Activated naive CD4-positive, alpha-beta T cell treated with anti-CD3 and anti-CD28 coated beads, Interleukin-2, amount 50 U/mL, for 16 hours (primary cell): ENCODE data around the gene ELAC2.

Experiments used
- DNase-seq: peaks from one replicate; pipeline ENCODE4 v3.0.0-alpha.2; 2020

The ELAC2 gene

GRCh38 chr17:13017655-13018459 lies at the start of gene ELAC2:
Gene ELAC2, minus strand, starts transcription at chr17:13018027. Its CDS starts 80 bp downstream, at chr17:13017947.
- peak; percentile 97 for DNase-seq

GRCh38 chr17:13065032-13065431 lies 47.2 kb upstream of the ELAC2 start:
- no peak for DNase-seq

- no peak for DNase-seq
Observed at GRCh38 chr17:13055131-13055530, 37.3 kb upstream of the ELAC2 start.

- DNase-seq, result no peak
Observed at GRCh38 chr17:13054666-13055065, 36.8 kb upstream of the ELAC2 start.

- no peak for DNase-seq
Observed at GRCh38 chr17:13051915-13052314, 34.1 kb upstream of the ELAC2 start.

GRCh38 chr17:13047011-13047606 lies 29.3 kb upstream of the ELAC2 start:
- DNase-seq, result no peak

GRCh38 chr17:13046361-13046760 lies 28.5 kb upstream of the ELAC2 start:
- no peak for DNase-seq

GRCh38 chr17:13044572-13045065 lies 26.8 kb upstream of the ELAC2 start:
- DNase-seq, result no peak

- no peak for DNase-seq
Observed at GRCh38 chr17:13038931-13039665, 21.3 kb upstream of the ELAC2 start.

GRCh38 chr17:13036751-13037150 lies 18.9 kb upstream of the ELAC2 start:
- DNase-seq, result no peak

GRCh38 chr17:13035420-13035819 lies 17.6 kb upstream of the ELAC2 start:
- no peak for DNase-seq

- DNase-seq, result peak; percentile 41
Observed at GRCh38 chr17:13031718-13032350, 14.0 kb upstream of the ELAC2 start.

- DNase-seq, result peak; percentile 26
Observed at GRCh38 chr17:13030459-13031300, 12.9 kb upstream of the ELAC2 start.

GRCh38 chr17:13030056-13030455 lies 12.2 kb upstream of the ELAC2 start:
- no peak for DNase-seq

GRCh38 chr17:13029340-13029739 lies 11.5 kb upstream of the ELAC2 start:
- no peak for DNase-seq

GRCh38 chr17:13027246-13027645 lies 9.4 kb upstream of the ELAC2 start:
- no peak for DNase-seq

- DNase-seq, result no peak
Observed at GRCh38 chr17:13025687-13026086, 7.9 kb upstream of the ELAC2 start.

- DNase-seq, result no peak
Observed at GRCh38 chr17:13025258-13025627, 7.4 kb upstream of the ELAC2 start.

GRCh38 chr17:13024526-13025257 lies 6.9 kb upstream of the ELAC2 start:
- DNase-seq, result peak; percentile 65

GRCh38 chr17:13024016-13024415 lies 6.2 kb upstream of the ELAC2 start:
- no peak for DNase-seq

- DNase-seq, result peak; percentile 25
Observed at GRCh38 chr17:13016881-13017654, 759 bp downstream of the ELAC2 start.
